GM10847 (cell line): ENCODE results near the gene UBA3.

Source experiments
- POLR2A ChIP-seq: IDR thresholded peaks from 2 replicates; pipeline ENCODE4 v1.6.1; 2011; ENCODE audit not compliant: insufficient read length; ENCODE audit errors: extremely low read depth

The UBA3 gene

DNA sequence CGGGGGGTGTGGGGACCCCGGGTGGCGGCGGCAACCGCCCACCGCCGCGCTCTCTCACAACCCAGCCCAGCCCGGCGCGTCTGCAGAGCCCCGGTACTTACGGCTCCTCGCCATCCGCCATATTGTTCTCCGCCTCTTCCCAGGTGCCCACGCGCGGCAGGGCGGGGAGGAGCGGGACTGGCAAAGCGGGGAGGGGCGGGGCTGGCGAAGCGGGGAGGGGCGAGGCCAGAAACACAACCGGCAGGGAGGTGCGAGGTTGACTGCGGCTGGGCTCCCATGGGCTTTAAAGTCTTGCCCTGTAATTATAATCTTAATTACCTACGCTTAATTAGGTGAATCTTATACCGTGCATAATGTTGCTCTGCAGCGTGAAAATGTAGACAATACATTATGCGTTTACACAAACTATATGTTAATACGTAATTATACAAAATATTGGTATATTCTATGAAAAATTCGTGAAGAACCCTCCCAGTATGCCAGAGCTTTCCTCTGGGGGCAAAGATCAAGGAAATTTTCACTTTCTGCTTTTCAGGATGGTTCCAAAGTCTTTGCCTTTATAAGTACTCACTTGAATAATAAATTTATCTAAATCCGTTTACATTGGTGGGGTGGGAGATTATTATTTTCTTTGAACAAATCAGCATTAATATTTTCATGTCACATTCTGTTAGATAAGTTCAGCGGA, at the start of gene UBA3:
Gene UBA3 (minus strand): TSS at position 133 of the 688 bp plus-strand sequence. CDS start 12 bp downstream, at position 121.
- peak; percentile 89 for TF ChIP-seq POLR2A

DNA sequence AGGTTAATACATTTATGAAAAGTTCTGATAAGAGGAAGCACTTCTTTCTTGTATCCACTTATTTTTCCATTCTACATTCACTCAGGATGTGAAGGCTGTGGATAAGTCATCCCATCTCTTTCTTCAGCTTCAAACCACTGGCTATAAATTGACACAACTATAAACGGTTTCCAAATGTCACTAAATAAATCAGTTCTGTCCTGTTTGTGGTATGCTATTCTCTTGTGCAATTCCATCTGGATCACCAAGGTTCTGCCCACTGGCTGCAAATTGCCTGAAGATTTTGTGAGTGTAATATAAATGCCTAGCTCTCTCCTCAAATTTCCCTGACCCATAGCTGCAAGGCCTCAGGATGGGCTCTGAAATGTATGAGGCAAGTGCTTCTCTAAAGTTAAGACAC, 49.4 kb upstream of the UBA3 start:
- TF ChIP-seq POLR2A, result no peak

DNA sequence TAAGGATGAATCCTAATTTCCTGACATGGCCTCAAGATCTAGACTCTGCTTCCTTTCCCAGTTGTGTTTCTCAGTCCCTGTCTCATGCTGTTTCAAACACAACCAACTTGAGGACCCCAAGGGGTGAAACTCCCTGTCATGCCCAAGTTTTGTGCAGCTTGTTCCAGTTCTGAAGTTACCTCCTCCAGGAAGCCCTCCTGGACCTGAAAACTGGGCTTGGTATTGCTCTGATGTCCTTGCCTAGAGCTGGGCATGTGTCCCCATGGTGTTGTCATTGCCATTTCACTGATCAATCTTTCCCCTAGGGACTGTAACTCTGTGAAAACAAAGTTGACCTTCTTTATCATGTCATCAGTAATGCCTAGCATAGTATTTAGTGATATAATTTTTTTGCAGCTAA, 48.3 kb upstream of the UBA3 start:
- no peak for TF ChIP-seq POLR2A

DNA sequence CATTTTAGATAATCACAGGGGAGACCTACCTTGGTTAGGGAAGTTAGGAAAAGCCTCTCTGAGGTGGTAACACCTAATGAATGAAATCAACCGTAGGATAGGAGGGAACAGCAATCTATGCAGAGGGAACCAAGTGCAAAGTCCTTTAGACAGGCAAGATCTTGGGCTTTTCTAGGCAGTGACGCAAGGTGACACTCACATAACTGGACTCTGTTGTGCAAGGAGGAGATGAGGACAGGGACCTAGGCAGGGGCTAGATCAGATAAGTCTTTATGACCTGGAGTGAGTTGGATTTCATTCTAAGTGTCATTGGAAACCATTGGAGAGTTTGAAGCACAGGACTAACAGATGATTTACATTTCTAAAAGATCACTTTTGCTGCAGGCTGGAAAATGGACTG, 46.8 kb upstream of the UBA3 start:
- TF ChIP-seq POLR2A, result no peak

DNA sequence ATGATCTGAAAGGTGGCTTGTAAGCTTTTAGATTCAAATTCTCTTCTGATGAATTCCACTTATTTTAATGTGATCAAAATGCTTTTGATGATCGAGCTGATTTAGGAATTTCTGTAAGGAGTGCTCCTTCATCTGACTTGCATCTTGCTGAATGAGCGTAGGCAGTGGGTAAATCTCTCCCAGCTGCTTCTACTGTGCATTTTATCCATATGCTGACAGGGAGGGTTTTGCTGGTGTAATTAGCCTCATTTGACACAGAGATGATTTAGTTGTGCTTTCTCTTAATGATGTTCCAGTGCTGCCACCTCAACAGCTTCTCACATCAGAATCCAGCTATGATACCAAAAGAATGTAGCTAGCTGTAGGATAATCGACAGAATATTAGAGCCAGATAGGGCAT, 46.1 kb upstream of the UBA3 start:
- no peak for TF ChIP-seq POLR2A

DNA sequence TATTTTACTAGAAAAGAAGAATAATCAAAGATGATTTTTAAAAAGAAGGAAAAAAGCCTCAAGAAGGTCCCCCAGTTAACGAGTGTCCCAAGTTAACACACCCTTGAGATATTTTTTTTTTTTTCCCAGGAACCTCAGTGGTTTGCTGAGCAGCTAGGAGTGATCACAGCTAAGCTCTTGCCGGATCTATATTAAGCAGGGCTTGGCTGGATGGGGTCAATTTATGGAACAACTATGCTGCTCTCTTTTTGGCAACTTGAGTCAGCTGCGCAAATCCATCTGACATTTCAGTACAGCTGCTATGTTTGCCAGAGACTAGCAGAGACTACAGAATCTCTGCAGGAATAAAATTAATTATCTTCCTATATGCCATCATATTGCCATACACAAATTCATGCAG, 42.2 kb upstream of the UBA3 start, which contains the start of gene LMOD3:
Gene LMOD3 (minus strand): TSS at position 193 of the 400 bp plus-strand sequence. CDS start 209 bp downstream, outside the sequence.
- no peak for TF ChIP-seq POLR2A

DNA sequence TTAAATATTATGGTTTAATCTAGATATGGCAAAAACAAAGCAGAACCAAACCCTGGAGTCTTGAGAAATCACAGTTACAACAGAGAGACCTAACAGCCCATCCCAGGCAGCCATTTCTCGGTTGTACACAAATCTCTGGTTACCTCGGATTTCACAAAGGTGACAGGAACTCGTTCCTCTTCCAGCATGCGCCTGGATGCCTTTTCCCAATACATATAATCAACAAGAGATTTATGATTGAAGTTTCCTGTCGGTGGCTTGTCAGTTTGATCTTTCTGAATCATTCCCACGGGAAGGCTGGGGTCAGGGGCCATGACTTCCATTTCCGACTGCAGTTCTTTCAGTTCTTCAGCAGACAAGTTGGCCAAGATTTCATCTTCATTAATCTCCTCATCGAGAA, 41.8 kb upstream of the UBA3 start:
- TF ChIP-seq POLR2A, result no peak

DNA sequence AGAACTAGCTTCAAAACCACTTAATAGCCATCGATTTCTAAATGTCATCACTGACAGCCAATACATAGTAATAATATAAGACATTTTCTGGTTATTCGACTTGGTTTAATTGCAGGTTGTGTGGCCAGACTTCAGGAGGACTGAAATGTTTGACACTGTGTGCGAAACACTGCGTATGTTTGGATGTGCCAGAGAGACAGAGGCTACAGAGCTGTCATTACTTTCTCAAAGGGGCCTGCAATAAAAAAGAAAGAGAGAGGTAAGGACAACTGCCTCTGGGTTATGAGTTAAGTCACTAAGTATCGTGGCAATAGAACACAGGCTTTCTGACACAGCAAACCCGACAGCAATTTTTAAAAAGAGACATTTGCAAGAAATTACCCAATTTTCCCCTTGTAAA, 41.3 kb upstream of the UBA3 start:
- no peak for TF ChIP-seq POLR2A

DNA sequence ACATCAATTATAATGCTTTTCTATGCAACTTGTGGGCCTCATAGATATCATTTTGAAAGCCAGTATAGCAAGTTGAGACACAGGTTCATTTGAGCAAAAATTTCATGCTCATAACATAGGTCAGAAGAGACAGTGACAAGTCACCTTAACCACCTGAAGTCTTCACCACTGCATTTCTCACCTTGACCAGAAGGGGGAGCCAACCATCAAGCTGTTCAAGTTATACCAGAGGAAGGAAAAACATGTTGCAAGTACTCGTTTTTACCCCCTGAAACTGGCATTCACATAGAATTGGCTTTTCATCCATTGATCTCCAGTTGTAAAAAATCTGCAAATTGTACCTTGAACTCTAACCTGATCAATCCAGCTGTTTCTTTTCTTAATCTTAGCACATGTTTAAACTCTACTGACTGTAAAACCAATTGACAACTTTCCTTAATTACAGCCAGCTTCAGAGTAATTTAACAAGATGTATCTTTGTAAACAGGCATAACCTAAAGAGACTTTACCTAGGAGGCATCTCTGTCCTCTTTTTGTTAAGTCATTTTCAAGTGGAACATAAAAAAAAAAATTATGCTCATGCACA, 40.8 kb upstream of the UBA3 start:
- no peak for TF ChIP-seq POLR2A

DNA sequence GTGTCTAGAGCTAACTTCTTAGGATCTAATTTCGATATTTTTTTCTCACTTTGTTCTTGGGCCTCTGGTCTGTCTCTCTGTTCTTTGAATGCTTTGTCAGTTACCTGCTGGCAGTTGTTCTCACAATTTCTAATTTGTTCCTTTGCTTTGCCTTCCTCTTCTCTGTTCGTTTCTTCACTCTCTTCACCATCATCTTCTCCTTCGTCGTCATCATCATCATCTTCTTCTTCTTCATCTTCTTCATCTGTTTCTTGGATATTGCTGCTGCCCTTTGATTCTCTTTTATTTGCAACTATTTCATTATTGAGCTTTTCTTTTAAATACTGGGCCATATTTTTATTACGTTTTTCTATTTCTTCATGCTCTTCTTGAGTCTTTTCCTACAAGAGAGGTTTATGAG, 39.5 kb upstream of the UBA3 start:
- no peak for TF ChIP-seq POLR2A

DNA sequence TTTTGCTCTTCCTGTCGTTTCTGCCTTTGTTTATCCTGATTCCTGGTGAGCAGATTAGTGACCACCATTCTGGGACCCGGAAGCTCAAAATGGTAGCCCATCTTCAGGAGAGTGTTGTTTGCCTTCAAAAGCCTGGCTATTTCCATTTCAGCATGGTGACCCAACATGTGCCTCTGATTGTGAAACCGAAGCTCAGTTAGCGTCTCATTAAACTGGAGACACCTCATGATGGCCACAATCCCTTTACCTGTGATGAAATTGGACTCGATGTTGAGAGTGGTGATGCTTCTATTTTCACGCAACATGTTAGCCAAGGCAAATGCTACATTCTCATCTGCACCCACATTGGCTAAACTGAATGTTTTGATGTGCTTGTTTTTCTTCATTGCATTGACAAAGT, 39.0 kb upstream of the UBA3 start:
- TF ChIP-seq POLR2A, result no peak

DNA sequence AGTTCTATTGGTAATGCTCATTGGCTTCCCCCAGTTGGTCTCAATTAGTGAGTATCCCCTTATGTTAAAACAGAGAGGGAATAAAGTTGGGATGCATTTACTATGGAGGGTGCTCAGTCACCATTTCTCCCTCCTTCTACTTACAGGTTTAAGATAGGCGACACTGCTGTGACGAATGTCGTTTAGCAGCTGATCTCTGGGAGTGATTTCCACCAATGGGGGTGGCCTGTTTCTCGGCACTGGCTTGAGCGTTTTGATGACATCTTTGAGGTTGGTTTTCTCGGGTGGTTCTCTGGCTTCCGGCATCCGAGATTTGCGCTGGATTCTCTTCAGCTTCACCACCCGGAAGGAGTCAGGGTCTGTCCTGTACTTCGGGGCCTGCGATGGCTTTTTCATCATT, 38.4 kb upstream of the UBA3 start:
- no peak for TF ChIP-seq POLR2A

DNA sequence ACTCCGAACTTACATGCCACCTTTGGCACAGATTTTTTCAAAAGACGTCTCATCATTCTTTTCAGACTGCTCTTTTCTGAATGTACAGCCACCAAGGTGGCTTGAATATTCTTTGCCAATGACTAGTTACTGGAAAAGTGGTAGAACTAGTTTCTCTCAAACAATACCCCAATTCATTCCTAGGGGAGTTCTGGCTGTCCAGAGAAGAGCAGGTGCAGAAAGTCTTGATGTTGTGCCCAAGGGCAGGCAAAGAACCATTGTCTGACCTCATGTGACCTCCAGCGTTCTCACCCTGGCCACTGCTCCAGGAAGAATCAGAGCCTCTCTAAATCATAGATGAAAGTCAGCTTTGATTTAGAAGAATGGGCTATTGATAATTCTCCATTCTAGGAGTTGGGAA, 36.7 kb upstream of the UBA3 start:
- no peak for TF ChIP-seq POLR2A

DNA sequence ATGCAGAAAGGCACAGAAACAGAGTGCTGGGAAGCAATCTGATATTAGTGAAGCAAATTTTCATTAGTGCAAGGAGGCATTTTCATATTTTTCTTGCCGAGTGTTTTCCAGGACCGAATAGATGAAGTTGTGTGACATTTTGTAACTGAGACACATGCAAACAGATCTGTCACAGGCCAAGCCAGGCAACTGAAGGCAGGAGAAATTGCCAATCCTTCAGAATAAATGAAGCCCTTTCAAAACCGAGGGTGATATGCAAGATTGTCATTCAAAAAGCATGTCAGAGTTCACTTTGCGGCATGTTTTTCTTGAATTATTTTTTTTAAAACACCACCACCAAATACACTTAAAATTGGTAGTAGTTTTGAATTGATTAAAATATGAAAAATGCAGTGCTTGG, 36.0 kb upstream of the UBA3 start:
- no peak for TF ChIP-seq POLR2A

DNA sequence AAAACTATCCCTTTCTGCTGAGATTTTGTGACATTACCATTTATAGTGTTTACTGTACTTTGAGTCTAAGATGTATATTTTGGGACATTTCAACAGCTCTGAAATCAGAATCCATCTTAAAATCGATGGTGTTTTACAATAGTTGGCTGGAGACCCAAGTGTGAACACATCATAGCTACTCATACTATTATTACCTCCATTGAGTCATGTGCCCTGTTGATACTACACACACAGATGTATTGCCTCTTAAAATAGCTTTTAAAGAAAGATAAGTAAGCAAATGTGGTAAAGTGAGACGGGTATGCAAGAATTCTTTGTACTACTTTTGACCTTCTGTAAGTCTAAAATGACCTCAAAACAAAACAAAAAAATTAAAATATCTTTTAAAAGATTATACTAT, 35.6 kb upstream of the UBA3 start:
- TF ChIP-seq POLR2A, result no peak

DNA sequence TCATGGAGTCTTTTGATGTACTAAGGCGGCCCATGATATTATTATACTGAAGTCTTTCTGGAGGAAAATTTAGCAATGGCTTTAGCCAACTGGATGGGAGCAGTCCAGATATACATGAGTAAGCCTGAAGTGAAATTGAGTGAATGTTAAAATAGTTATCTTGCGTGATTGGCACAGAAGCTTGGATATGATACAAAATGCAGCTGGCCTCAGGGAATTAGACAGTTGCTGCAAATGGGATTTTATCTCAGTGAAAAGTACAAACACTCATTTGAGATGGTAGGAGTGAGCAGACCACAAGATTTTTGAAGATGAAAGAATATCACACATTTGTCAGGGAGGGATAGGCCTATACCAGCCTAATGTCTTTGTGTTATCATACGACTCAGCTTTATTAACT, 33.4 kb upstream of the UBA3 start:
- TF ChIP-seq POLR2A, result no peak
